Measurements from ENCODE around the gene MTG1.

Gene MTG1, protein sequence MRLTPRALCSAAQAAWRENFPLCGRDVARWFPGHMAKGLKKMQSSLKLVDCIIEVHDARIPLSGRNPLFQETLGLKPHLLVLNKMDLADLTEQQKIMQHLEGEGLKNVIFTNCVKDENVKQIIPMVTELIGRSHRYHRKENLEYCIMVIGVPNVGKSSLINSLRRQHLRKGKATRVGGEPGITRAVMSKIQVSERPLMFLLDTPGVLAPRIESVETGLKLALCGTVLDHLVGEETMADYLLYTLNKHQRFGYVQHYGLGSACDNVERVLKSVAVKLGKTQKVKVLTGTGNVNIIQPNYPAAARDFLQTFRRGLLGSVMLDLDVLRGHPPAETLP

DNA sequence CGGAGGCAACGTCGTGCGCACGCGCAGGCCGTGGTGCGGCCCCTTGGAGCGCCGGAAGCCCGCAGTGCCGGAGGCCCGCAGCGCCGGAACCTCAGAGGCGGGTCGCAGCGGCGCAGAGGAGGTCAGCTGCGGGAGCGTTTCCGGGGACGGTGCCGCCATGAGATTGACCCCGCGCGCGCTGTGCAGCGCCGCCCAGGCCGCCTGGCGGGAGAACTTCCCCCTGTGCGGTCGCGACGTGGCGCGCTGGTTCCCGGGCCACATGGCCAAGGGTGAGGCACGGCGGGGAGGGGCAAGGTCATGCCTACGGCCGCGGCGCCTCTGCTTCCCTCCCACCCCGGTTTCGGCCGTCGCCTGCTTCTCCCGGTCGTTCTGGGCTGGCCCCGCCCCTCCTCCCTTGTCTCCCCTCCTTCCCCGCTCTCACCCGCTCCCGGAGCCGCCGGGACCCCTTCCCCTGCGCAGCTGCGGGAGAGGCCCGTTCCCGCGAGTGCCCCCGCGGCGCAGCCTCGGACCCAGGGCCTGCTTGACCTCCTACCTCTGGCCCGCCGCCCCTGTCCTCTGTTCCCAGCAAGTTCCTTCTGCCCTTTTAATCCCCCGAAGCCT, at the start of gene MTG1:
MTG1 (plus strand) TSS at position 94 of the 600 bp plus-strand sequence; CDS start at position 158, 64 bp downstream.
- DNase-seq (ENCODE audit: low read depth in 2 of 2), result peak; percentile 83 to 92

DNA sequence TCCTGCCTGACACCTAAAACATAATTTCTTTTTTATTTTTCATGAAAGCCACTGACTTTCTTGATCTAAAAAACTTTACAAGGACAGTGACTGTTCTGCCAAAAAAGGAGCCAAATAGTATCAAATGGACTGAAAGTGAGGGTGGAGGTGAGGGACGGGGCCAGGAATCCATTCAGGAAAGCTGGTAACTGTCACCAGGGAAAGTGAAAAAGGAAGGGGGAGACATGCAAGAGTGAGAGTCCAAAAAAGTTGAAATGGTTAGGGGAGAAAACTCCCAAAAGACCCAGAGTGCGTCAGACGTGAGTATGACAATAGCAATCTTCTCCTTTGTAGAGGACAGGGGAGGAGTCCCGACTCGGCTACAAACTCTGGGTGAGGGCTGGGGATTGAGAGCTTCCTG, 49.7 kb upstream of the MTG1 start:
- no peak for DNase-seq (ENCODE audit: low read depth in 2 of 2)

DNA sequence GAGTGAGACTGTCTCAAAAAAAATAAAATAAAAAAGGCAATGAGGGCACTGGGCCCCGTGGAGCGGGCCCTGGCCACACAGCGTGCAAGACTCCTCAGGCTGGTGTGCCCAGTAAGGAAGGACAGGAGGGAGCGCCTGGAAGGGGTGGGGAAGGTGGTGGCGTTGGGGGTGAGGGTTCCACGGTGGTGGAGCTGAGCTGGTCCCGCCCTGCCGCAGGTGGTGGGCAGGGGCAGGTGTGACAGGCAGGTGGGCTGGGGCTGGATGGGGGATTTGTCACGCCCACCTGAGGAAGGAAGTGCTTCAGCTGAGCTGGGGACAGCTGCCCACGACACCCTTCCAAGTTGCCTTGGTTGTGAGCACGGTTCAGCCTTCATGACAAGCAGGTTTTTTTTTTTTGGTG, 47.5 kb upstream of the MTG1 start:
- no peak for DNase-seq (ENCODE audit: low read depth in 2 of 2)

DNA sequence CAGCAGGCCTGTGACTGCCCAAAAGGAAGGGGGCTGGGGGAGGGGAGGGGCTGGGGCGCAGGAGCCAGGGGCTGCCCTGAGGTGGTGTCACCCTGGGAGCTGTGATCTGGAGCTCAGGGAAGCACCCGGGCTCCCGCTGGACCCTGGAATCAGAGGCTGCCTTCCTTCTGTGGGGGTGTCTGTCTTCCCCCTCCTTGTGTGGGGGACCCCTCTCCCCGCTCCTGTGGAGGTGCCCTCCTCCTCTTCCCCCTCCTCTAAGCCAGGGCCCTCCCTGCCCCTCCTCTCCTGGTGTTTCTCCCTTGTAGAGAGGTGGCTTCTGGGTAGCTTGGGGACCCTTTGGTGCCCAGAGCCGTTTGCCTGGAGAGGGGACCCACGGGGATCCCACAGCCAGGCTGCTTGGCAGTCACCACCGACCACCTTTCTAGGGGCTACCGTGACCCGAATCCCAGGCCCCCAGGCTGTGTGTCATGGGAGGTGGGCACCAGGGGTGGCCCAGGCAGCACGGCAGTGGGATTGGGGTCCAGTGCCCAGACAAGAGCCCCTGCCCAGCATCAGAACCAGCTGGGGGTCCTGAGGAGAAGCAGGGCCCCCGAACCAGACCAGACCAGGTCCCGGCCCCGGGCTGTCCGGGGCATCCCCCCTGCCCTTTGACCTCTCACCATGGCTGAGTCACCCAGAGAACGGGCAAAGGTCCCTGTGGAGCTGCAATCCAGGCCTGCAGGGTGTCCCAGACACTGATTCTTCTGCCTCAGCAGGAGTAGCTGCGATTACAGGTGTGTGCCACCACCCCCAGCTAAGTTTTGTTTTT, 46.0 kb upstream of the MTG1 start:
- no peak for DNase-seq (ENCODE audit: low read depth in 2 of 2)

DNA sequence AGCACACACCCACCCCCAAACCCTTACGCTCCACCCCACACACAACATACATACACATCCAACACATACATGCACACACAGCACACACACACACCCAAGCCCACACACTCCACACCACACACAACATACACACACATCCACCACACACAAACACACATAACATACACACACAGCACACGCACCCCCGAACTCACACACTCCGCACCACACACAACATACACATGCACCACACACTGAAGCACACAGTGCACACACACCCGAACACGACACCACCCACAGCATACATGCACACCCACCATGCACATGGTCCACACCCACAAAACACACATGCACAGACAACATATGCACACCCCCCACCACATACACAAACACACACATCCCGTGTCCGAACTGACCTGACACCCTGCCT, 44.8 kb upstream of the MTG1 start:
- DNase-seq (ENCODE audit: low read depth in 2 of 2), result no peak

DNA sequence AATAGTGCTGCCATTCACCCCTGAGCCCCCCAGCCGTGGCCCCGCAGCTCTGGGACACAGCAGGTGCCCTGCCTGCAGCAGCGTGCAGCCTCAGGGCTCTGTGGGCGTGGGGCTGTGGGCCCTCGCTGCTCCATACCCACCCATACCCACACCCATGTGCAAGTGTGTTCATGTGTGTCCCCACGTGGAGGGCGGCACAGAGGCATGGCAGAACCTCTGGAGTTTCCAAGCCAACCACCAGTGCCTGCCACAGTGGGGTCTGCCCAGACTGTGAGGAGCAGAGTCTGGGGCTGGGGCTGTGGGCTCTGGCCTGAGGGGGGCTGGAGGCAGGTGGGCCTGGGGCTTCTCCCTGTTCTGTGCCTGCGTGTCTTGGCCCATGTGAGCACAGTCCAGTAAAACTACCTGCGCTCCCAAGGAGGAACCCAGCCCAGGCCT, 44.4 kb upstream of the MTG1 start:
- DNase-seq (ENCODE audit: low read depth in 2 of 2), result no peak

DNA sequence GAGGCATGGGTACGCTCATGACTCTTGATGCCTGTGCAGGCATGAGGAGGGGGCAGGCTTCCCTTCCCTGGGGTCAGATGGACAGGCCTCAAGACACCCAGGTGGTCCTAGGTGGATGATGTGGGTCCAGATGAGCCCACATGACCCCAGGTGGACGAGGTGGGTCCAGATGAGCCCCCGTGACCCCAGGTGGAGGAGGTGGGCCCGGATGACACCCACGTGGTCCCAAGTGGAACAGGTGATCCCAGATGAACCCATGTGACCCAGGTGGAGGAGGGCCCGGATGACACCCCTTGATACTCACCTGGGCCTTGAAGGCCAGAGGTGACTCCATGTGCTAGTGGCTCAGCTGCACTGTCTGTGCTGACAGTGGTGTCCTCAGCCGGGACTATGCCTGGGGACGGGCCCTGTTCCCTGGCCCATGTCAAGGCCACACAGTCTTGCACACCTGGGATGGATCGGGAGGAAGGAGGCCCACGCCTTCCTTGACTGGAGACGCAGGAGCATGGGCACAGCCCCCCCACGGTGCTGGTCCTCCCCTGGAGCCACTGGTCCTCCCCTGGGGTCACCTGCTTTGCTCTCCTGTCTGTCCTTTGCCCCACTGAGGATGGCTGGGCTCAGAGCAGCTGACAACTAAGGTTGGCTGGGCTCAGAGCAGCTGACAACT, 43.5 kb upstream of the MTG1 start:
- DNase-seq (ENCODE audit: low read depth in 2 of 2), result no peak

DNA sequence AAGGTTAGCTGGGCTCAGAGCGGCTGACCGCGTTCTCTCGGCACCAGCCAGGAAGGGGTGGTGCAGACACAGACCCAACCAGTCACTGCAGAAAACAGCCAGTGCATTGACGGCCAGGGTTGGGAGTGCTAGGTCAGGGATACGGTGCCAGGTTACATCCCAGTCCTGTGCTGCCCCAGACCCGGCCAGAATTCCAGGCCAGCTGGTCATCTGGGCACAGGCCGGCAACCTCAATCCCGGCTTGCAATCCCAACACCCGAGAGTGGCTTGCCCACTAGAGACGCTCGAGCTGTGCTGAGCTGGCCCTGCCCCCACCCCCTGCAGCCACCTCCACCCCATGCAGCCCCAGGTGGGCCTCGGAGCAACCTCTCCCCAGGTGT, 43.0 kb upstream of the MTG1 start:
- DNase-seq (ENCODE audit: low read depth in 2 of 2), result no peak

DNA sequence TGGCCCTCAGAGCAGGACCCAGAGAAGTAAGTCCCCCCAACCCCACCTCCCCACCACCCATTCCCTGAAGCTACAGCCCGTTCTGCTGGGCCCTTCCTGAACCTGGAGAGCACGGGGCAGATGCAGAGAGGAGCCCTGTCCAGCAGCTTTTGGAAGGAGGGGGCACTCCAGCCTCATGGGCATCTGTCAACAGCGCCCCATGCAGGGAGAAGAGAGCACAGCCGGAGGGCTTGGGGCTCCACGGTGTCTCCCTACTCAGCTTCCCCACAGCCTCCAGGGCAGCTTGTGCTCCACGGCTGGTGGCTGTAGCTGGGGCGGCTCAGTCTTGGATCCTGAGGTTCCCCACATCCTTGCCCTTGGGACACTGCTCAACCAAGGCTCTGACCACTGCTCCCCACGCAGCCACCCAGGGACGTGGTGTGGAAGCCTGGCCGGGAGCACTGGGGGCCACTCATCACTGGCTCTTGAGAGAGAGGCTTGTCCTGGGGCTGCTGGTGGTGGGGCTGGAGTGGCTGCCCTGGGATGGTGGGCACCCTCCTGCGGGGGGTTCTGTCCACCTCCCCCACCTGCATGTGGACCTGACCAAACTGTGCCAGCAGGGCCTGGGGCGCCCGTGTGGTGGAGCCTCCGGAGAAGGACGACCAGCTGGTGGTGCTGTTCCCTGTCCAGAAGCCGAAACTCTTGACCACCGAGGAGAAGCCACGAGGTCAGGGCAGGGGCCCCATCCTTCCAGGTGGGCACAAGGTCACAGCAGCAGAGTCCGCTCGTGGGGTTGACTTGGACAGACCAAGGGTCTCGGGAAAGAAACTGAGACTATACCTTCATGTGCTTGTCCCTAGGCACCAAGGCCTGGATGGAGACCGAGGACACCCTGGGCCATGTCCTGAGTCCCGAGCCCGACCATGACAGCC, 42.3 kb upstream of the MTG1 start:
- DNase-seq (ENCODE audit: low read depth in 2 of 2), result no peak

DNA sequence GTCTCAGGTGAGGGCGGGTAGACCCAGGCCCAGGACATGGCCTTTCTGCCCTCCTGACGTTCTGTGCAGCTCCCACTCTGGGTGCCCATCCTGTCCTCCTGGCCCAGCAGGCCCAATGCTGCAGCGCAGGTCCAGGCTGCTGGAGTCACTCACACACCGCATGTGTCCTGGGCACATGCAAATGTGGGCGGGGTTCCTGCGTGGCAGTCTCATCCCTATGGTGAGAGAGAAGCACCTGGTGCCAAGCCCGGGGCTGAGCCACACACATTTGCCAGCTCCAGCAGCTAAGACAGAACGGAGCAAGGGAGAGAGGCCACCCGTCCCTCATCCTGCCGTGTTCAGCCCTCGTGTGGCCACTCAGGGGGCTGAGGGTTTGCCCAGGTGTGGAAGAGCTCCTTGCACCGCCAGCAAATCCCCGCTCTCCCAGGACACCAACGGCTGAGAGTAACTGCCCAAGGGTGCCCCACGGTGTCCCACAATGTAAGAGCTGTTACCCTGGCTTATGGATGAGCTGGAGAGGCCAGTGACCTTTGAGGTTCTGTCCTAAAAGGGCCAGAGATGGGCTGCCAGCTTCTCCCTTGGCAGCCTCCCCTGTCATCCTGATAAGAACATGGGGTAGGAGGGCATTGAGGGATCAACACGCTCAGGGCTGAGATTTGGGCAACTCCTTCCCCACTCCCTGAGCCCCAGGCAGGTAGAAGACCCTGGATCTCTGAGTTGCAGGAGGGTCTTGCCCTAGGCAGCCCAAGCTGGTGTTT, 40.6 kb upstream of the MTG1 start:
- no peak for DNase-seq (ENCODE audit: low read depth in 2 of 2)

DNA sequence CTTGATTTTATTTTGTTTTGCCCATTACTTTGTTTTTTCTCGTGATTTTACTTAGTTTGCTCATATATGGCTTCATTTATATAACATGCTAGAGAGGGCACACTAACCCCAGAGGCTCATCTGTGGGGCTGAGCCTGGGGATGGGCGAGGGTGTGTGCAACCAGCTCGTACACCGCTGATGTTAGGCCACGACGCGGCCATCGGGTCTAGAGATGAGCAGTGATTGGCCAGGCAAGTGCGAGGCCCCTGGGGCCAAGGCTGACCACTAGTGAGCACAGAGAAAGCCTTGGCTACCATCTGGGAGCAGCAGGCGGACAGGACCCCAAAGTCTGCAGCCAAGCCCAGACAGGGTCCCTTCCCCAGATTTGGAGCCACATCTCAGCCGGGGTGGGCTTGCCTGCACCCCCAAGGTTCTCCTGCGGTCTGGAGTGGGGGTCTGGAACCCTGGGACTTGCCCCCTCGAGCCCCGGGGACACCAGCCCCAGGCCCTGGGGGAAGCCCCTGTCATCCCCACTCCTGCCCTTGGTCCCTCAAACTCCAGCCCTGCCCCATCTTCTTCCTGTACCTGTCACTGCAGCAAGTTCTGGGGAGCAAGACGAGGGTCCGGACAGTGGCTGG, 39.9 kb upstream of the MTG1 start:
- no peak for DNase-seq (ENCODE audit: low read depth in 2 of 2)

DNA sequence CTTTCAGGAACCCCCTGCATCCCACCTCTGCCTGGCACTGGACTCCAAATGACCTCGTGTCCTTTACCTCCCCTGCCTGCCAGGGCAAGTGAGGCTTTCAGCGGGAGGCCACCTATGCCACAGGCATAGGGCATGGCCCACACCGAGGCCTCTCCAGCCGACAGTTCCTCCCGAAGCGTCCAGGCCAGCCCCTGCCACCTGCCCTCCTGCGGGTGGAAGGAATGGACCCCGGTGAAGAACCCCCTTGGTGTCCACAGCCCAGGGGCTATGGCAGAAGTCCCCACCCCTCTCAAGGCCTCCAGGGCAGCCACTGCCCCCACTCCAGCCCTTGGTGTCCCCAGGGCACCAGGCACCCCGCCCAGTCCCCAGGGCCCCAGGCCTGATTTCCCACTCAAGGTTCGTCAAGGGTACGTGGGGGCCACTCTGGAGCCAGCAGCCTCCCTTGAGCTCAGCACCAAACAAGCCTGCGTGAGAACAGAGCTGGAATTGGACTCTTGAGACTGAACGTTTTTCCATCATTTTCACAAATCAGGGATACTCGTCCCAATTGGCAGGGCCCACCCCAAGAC, 39.2 kb upstream of the MTG1 start:
- no peak for DNase-seq (ENCODE audit: low read depth in 2 of 2)

DNA sequence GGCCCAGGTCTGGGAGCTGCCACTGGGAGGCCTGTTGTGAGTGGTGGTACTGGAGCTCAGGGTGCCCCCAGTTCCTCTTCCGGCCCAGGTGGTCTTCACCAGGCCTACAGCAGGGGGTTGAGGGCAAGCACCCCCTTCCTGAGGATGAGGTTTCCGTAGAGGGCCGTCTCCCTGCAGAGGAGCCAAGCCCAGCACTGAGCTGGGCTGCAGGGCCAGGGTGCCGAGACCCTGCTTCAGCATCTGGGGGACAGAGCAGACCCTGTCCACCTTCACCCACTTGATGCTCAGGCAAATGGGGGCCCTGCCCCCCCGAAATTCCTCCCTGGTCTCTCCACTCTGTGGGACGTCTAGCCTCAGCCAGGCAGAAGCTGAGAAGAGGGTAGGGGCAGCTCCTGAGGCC, 38.7 kb upstream of the MTG1 start:
- DNase-seq (ENCODE audit: low read depth in 2 of 2), result no peak

DNA sequence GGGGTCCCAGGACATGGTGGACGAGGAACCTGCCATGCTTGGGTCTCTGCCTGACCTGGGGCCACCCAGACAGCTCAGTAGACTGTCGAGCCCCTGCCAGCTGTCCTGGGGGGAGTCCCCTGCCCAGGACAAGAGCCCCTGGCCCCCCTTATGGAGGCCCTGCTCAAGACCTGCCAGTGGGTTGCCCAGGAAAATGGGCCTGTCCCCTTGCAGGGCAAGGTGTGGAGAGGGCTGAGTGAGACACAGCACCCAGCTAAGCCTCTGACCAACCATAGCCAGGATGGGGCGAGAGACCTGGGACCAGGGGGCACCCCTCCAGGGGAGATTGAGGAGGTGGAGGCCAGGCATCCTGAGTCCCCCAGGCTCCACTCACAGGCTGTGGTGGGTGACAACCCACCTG, 38.0 kb upstream of the MTG1 start:
- no peak for DNase-seq (ENCODE audit: low read depth in 2 of 2)

DNA sequence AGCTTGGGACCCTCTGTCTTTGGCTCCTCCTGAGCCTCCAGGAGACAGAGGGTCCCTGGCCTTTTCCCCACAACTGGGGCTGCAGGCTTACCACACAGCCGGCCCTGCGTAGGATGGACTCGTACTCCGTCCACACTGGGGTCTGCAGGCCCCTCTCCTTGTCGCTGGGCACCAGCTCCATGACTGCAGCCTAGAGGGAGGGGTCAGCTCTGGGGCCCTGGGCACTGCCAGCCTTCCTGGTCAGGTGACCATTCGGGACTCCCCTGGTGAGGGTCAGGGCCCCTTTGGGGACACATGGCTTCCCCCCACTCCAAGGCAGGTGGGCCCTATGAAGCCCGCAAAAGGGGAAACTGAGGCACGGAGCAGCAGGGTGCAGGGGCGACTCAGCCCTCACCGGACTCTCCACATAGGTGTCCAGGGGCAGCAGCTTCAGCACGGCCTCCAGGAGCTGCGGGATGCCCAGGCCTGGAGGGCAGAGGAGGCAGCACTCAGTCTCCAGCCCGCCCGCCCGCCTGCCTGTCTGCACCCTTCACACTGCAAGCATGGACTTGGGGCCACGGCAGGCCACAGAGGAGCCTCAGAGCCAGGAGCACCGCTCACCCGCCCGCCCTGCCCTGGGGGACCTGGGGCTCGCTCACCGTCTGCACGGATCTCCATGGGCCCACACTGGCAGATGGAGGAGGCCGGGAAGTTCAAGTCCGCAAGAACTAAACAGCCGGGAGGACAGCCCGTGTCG, 37.2 kb upstream of the MTG1 start:
- no peak for DNase-seq (ENCODE audit: low read depth in 2 of 2)

DNA sequence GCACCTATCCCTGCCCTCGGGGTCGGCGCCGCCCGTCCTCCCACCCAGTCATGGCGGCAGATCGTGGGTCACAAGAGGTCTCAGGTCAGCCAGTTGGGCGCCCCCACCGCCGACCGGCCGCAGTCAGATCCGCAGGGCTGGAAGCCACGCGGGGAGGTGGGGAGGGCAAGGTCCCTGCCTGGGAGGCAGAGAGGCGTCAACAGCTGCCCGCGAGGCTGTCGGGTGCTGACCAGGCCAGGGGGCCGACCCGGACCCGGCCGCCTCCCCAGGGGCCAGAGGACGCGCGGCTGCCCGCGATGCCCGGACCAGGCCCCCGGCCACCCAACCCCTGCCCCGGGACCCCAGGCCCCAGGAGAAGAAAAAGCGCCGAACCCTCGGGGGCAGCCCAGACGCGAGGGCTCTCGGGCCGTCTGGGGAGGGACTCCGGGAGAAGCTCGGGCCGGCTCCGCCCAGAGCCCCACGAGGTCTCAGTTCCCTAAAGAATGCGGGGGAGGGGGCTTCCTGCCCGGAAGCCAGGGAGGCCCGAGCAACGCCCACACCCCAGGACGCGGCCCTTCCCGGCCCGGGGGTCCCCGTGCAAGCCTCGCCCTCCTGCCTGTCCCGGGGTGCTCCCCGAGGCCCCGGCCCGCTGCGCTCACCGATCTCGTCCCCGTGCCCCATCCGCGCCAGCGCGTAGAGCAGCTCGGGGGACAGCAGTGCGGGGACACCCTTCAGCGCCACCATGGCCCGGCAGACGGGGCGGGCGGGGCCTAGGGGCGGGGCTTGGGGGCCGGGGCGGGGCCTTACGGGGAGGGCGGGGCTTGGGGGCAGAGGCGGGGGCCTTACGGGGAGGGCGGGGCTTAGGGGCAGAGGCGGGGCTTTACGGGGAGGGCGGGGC, 36.4 kb upstream of the MTG1 start, which contains the start of gene FUOM:
FUOM (minus strand) TSS at position 735 of the 877 bp plus-strand sequence; CDS start at position 723, 12 bp downstream.
- DNase-seq (ENCODE audit: low read depth in 2 of 2), result peak in 1 of 2 donors; percentile 41

DNA sequence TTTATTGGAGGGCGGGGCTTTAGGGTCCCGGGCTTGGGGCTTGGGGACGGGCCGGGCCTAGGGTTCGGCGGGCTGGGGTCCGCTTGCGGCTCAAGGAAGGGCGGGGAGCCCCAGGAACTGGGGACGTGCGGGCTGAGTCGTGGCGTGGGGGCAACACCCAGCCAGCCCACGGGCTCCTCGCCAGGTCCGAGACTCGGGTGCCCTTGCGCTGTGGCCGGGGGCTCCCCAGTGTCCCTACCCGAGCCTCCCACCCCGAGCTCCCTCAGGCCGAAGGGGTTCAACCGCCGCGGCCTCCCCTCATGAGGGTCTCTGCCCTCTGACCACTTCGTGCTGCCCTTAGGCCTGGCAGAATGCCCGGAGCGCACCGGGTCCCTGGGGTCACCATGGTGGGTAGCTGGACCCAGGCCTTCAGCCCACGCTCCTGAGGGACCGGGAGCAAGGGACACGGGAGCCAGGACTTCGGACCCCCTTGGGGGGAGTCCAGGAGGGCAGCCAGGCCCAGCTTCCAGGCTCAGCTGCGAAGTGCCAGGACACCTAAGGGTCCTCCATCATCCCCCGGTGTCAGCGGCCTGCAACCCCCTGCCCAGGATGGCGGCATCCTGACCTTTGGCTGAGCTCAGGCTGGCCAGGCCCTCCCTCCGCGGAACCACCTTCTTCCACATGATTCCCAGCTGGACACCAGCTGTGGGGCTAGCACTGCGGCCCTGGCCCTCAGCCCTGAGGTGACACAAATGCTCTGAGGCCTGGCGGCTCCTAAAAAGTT, 35.6 kb upstream of the MTG1 start:
- no peak for DNase-seq (ENCODE audit: low read depth in 2 of 2)

Data from stimulated activated CD4-positive, alpha-beta T cell treated with anti-CD3 and anti-CD28 coated beads, Interleukin-1b, Interleukin-23, amount 100 ng/mL, for 1 hour (primary cell).